Activated CD4-positive, alpha-beta T cell treated with anti-CD3 and anti-CD28 coated beads, Interleukin-2, amount 50 U/mL, for 24 hours (primary cell): ENCODE data around the gene SPRYD3.
A peak's percentile ranks its signal among the peaks of the same experiment; 100 is the strongest.
"Not testable (repeated sequence)": the region's sequence is repeated elsewhere in the genome, so short reads cannot be mapped to it uniquely, and the experiment has no call there.

Source experiments
- DNase-seq, 2 donors: peaks; one replicate each; pipeline ENCODE4 v3.0.0-alpha.2; 2020; ENCODE audit warnings: low read depth in 1 of 2, low spot score in 1 of 2

Gene SPRYD3

GRCh38 chr12:53051881-53052412 lies 27.2 kb downstream of the SPRYD3 start:
- no peak for DNase-seq

DNA sequence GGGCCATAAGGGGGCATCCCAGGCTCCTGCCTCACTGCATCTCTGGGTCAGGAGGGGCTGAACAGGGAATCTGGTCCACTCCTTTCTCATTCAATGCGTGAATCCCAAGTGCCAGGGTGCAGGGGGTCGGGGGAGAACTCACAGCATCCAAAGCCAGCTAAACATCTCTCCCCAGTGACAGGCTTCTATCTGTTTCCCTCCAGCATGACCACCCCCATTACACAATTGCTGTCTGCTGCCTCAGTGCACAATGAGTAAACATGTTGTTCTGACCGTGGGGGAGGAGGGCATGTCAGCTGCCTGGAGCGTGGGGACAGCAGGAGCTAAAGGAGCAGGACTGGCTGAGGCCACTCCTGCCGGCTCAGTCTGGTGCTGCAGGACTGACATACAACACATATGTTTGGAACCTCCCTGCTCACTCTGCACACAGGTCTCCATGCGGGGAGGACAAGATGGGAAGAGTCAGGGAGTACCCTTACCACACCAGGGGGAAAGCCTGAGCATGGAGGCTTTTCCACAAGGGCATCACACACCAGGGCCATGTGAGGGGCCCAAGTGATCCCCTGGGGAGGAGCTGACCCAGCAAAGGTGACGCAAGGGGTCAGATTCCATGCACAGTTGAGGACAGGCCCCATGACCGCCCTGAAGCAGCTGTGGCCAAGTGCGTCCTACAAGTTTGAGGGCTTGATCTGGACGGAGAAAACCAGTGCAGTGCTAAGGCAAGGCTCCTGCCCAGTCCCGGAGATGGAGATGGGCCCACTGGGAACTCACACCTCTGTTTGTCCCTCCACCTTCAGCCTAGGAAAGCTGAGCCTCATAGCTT lies 27.9 kb downstream of the SPRYD3 start:
- DNase-seq = no peak

- DNase-seq = no peak
These were observed 28.6 kb downstream of the SPRYD3 start for GRCh38 chr12:53050426-53051057.

DNA sequence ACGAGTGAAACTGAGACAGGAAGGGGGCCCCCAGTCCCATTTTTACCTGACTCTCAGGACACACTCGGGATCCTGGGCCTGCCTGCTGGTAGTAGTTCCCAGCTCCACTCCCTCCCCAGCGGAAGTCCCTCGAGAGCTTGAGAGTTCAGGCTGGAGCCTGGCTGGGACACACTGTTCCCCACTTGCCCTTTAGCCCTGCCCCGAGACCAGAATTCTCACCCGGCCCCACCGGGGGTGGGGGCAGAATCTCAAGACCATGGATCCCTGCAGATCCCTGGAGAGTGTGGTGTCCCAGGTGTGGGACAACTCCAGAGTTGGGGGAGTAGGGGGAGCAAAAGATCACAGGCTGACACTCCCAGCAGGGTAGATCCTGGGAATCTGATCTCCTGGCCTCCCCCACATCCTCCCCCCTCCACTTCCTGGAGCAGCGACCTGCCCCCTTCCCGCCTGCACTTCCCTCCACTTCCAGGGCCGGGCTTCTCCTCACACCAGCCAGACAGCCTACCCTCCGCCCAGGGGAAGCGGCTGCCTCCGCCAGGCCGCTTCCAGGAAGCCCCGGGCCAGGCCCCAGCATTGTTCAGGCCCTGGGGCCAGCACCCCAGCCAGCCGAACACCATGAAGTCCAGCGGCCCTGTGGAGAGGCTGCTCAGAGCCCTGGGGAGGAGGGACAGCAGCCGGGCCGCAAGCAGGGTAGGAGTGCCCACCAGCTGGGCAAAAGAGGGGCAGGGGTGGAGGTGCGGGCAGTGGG lies 29.4 kb downstream of the SPRYD3 start, which contains the start of gene TNS2:
Gene TNS2, plus strand, starts transcription at position 495 of the 748 bp plus-strand sequence. Its CDS starts 121 bp downstream, at position 616.
- no peak for DNase-seq

DNA sequence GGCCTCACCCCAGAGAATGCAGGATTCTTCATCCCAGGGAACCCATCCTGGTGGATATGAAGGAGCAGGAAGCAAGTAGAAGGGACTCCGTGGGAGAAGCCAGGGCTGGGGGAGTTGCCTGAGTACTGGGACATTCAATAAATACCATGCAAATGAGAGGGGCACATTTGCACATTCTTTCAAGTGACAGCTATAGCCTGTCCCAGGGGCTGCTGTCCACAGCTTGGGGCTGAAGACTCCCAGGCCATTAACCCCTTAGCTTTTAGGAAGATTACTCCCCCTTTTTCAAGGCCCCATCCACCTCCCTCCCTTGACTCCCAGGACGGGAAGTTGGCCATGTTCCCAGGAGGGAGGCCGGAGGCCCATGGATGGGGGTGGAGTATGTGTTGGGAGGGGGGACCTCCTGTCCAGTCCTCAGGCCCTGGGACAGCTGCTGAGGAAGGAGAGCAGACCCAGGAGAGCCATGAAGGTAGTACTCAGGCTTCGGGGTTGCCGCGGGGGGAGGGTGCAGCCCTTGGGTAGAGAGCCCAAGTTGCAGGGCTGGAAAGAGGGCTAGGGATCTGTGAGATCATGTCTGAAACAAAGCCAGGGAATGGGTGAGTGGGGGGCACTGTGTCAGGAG lies 30.3 kb downstream of the SPRYD3 start:
- DNase-seq = no peak

- DNase-seq = no peak
These were observed 31.0 kb downstream of the SPRYD3 start for GRCh38 chr12:53048033-53048779.

- DNase-seq = peak; percentile 33 to 44
These were observed 31.8 kb downstream of the SPRYD3 start for GRCh38 chr12:53047221-53048032.

GRCh38 chr12:53046655-53047220 lies 32.5 kb downstream of the SPRYD3 start:
- peak in 1 of 2 donors; percentile 39 for DNase-seq

DNA sequence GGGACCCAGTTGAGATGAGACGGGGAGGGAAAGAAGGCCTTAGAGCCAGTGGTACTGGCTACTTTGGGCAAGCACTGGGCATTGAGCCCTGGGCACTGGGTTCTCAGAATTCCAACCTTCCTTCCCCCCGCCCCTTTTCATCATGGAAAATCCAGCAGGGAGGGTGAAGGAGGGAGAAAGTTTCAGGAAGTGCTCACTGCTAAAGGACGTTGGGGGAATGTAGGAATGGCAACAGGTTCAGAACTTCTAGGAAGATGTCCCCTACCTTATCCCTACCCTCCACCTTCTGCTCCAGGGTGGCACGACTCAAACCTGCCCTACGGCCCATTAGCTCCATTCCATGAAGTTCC lies 33.5 kb downstream of the SPRYD3 start:
- no peak for DNase-seq

GRCh38 chr12:53044896-53045695 lies 34.1 kb downstream of the SPRYD3 start:
- no peak for DNase-seq

DNA sequence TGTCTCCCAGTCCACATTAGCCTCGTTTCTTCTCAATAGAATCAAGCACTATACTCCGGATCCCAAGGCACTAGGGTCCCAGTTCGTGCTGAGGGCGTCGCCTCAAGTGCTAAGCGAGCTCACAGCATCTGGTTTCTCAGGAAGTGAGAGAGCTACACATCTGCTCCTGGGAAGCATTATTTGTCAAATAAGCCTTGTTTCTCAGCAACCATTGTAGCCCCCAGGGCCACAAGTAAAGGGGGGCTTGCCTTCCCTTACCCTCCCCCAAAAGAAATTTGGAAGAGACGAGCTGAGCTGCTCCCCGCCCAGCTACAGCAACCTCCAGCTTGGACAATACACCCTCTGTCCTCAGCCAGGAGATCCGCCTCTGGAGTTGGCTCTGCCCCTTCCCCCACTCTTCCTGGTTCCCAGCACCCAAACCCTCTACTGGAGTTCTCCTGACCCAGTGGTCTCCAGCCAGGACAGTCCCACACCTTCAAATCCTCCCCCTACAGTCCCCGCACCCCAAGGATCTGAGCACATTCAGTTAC lies 35.1 kb downstream of the SPRYD3 start:
- no peak for DNase-seq

DNA sequence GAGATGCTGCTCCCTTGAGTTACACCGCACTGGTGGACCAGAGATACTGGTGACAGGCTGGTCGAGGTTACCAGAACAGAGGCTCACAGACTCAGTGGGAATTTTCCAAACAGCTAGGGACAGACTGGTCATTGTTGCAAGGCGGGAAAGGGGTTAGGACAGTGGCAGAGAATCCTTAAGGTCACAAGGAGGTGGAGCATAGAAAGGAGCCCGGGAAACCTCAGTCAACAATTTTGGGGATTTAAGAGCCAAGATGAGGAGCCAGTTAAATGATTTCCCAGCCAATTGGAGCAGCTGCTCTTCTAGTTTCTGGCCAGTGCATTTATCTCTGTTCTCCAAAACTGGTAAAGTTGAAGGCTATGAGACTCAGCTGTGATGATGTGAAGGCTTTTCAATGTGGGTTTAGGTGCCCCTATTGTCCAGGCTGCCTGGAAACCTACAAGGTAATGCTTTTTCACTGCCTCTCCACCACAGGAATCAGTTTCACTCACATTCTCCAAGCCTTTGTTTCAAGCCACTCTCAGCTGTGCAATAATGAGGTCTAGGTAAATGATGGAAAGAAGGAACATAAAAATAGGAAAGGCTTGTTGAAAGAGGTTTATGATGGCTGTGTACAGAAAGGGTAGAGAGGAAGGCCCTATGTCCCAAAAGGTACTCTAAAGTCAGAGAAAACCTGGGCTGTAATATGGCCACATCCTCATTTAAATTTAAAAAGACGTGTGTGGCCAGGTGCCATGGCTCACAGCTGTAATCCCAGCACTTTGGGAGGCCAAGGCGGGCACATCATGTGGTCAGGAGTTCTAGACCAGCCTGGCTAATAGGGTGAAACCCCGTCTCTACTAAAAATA lies 36.4 kb downstream of the SPRYD3 start:
- no peak for DNase-seq

DNA sequence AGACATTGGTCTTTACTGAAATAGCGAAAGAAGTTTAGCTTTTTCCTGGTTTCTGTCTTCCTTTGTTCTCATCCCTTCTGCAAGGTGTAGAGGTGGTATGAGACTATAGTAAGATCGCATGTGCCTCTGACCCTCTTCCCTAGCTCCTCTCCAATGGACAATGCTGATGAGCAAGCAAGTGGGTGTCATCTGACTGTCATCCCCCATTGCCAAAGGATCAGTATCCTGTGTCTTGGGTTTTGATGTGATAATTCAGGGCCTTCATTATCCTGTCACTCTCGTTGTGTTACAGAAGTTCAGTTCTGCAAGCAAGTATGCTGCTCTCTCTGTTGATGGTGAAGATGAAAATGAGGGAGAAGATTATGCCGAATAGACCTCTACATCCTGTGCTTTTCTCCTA lies 39.3 kb downstream of the SPRYD3 start:
- DNase-seq = no peak

GRCh38 chr12:53036802-53037201 lies 42.4 kb downstream of the SPRYD3 start:
- DNase-seq = no peak

DNA sequence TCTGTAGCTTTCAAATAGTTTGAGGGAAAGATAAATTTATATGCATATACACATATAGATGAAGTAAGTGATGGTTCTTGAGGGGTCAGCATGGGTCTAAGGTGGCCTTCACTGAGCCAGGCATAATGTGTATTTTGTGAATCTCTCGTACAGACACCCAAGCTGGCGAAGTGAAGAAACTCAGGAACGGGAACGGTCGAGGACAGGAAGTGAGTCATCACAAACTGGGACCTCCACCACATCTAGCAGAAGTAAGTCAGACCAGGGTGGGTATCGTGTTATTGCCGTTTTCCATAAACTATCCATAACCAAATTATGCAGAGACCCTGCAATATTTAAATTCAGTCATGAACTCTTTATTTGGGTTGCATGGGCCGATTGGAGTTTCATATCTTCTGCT lies 44.7 kb downstream of the SPRYD3 start:
- DNase-seq = no peak

DNA sequence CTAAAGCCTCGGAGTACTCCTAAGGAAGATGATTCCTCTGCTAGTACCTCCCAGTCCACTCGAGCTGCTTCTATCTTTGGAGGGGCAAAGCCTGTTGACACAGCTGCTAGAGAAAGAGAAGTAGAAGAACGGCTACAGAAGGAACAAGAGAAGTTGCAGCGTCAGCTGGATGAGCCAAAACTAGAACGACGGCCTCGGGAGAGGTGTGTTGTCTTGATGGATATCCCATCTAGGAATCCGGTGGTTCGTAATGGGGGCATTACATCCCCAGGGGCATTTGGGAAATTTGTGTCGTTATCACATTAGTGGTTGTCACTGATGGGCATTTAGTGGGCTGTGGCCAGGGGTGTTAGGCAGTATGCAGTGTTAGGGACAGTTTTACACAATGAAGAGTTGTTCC lies 45.4 kb downstream of the SPRYD3 start:
- DNase-seq = not testable (repeated sequence)

DNA sequence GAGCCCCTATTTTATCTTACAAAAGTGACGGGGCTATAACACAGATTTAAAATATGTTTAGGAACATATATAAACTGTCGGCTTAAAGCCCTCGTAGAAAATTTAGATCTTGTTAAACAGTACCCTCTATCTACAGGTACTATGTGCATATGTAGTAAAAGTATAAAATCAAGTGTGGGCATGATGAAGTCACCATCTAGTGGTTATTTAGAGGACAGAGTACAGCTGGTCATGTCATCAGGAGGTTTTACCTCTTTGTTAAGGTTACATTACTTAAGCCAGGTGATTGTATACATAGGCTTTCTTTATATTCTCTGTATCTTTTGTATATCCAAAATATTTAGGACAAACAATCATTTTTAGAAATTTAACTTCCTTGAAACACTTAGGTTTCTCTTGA lies 47.6 kb downstream of the SPRYD3 start:
- no peak for DNase-seq
